GM21576 (cell line): ENCODE data around the gene CCDC157.

ENCODE experiments used
- ATAC-seq: cut with Tn5 transposase; IDR thresholded peaks from one replicate; pipeline ENCODE4 v1.9.1; 2021; ENCODE audit warnings: mild to moderate bottlenecking, moderate library complexity; ENCODE audit not compliant: unreplicated experiment

Gene CCDC157

GRCh38 chr22:30351226-30351625 lies 5.6 kb upstream of the CCDC157 start:
- no peak for ATAC-seq

GRCh38 chr22:30354644-30355043 lies 2.2 kb upstream of the CCDC157 start:
- ATAC-seq: no peak

GRCh38 chr22:30357236-30357570 lies 396 bp downstream of the CCDC157 start:
- ATAC-seq: no peak

- ATAC-seq: no peak
These were observed 926 bp downstream of the CCDC157 start for GRCh38 chr22:30357650-30358215.

GRCh38 chr22:30358541-30358940 lies 1.7 kb downstream of the CCDC157 start:
- ATAC-seq: no peak

- no peak for ATAC-seq
These were observed 5.3 kb downstream of the CCDC157 start for GRCh38 chr22:30361916-30362650.

GRCh38 chr22:30362651-30363281 lies 6.0 kb downstream of the CCDC157 start:
- ATAC-seq: no peak

- no peak for ATAC-seq
These were observed 9.1 kb downstream of the CCDC157 start for GRCh38 chr22:30365891-30366290.

- no peak for ATAC-seq
These were observed 11.6 kb downstream of the CCDC157 start for GRCh38 chr22:30368420-30368819.

- ATAC-seq: no peak
These were observed 13.9 kb downstream of the CCDC157 start for GRCh38 chr22:30370641-30371230.

GRCh38 chr22:30371321-30371720 lies 14.5 kb downstream of the CCDC157 start:
- ATAC-seq: no peak

GRCh38 chr22:30371981-30372380 lies 15.2 kb downstream of the CCDC157 start:
- ATAC-seq: no peak

GRCh38 chr22:30372915-30373314 lies 16.1 kb downstream of the CCDC157 start:
- no peak for ATAC-seq

GRCh38 chr22:30373331-30374325 lies 16.8 kb downstream of the CCDC157 start:
- no peak for ATAC-seq

GRCh38 chr22:30375312-30375849 lies 18.6 kb downstream of the CCDC157 start:
- no peak for ATAC-seq

GRCh38 chr22:30380011-30380410 lies 23.2 kb downstream of the CCDC157 start:
- ATAC-seq: no peak

- no peak for ATAC-seq
These were observed 24.5 kb downstream of the CCDC157 start for GRCh38 chr22:30381264-30381663.

GRCh38 chr22:30382340-30382739 lies 25.5 kb downstream of the CCDC157 start:
- no peak for ATAC-seq

GRCh38 chr22:30383061-30383460 lies 26.3 kb downstream of the CCDC157 start:
- no peak for ATAC-seq

- no peak for ATAC-seq
These were observed 29.1 kb downstream of the CCDC157 start for GRCh38 chr22:30385942-30386341.

- ATAC-seq: no peak
These were observed 29.8 kb downstream of the CCDC157 start for GRCh38 chr22:30386608-30386959.
